ENCODE measurements around the gene GBE1. TPM values are rescaled to one million over a fixed set of nuclear protein-coding genes. Genes with fewer than 3 reads are reported as not detected.

The GBE1 gene
- total RNA-seq, 1 experiment from 2014 or later, result 9.2 TPM

- no peak for TF ChIP-seq AR (CRISPR knock-in tag; IDR thresholded peaks at IDR 0.05)
- no peak for TF ChIP-seq MXD4 (CRISPR knock-in tag; IDR thresholded peaks at IDR 0.05; ENCODE audit: borderline replicate concordance)
Observed at GRCh38 chr3:81782585-81782984, 21.1 kb upstream of the GBE1 start (continued).

- POLR2A ChIA-PET, result interaction anchor here (0.6 kb wide), 1 partner anchor 303 kb away, joined by 4 read pairs; no protein-coding TSS in a partner anchor
- CTCF ChIA-PET, result no interaction called here
- Mint-ChIP-seq H3K9me3 (peaks cover 37% of the 10 kb centered on the region), H3K4me1 (no peaks in the 10 kb centered on the region), H3K27me3 (ENCODE audit: low read depth) (peaks cover 4% of the 10 kb centered on the region; the same call in 1 of the 2 replicates), H3K27ac (no peak overlapping the region), H3K4me3 (no peak overlapping the region), H3K36me3 (peaks cover 29% of the 10 kb centered on the region)
- DNase-seq (ENCODE audit: low spot score) (no peak), ATAC-seq (no peak)
- TF ChIP-seq PRDM15 (CRISPR knock-in tag; IDR thresholded peaks at IDR 0.05) (no peak), ZNF232 (CRISPR knock-in tag; IDR thresholded peaks at IDR 0.05) (no peak), ZNF121 (CRISPR knock-in tag; IDR thresholded peaks at IDR 0.05) (no peak), NR3C1 (CRISPR knock-in tag; conservative IDR thresholded peaks at IDR 0.05; ENCODE audit: low read depth) (no peak), ZNF671 (CRISPR knock-in tag; IDR thresholded peaks at IDR 0.05) (no peak), ESRRA (CRISPR knock-in tag; IDR thresholded peaks at IDR 0.05; ENCODE audit: borderline replicate concordance) (no peak), STAT6 (CRISPR knock-in tag; conservative IDR thresholded peaks at IDR 0.05; ENCODE audit: low read depth) (no peak), TP53 (CRISPR knock-in tag; IDR thresholded peaks at IDR 0.05) (no peak), FOXP4 (CRISPR knock-in tag; IDR thresholded peaks at IDR 0.05) (no peak), NR1H2 (CRISPR knock-in tag; IDR thresholded peaks at IDR 0.05) (no peak), AR (CRISPR knock-in tag; IDR thresholded peaks at IDR 0.05) (no peak), SMAD4 (CRISPR knock-in tag; IDR thresholded peaks at IDR 0.05) (no peak), MLX (CRISPR knock-in tag; IDR thresholded peaks at IDR 0.05) (no peak), ZBTB21 (CRISPR knock-in tag; IDR thresholded peaks at IDR 0.05; ENCODE audit: borderline replicate concordance) (no peak)
Observed at GRCh38 chr3:81778678-81779182, 17.3 kb upstream of the GBE1 start.
